Neural cell (in vitro differentiated cells): ENCODE measurements around the gene REG1A. TPM values are rescaled to one million over a fixed set of nuclear protein-coding genes. Genes with fewer than 3 reads are reported as not detected.

ENCODE experiments used
- H2AFZ ChIP-seq: fragments of 200-600, 300-800 bp; sonication (generic), shearing (Covaris generic); 2 replicates; pipeline ENCODE4 v1.6.0; 2014; ENCODE audit warnings: low read depth, mild to moderate bottlenecking, antibody characterized with exemption, low read length, moderate library complexity
- H3F3A ChIP-seq: fragments of 200-600 bp; shearing (Covaris generic); 2 replicates; pipeline ENCODE4 v1.6.1; 2016; ENCODE audit warnings: mild to moderate bottlenecking, moderate library complexity, mixed read lengths, antibody characterized with exemption, low read length; ENCODE audit not compliant: insufficient read depth, poor library complexity, severe bottlenecking
- H3K27ac ChIP-seq: fragments of 200-600, 300-800 bp; sonication (generic), shearing (Covaris generic); 2 replicates; pipeline ENCODE4 v1.5.1; 2014; ENCODE audit warnings: mild to moderate bottlenecking, low read length, moderate library complexity
- H3K27me3 ChIP-seq: fragments of 300-800, 200-600 bp; sonication (generic), shearing (Covaris generic); 2 replicates; pipeline ENCODE4 v1.6.0; 2014; ENCODE audit warnings: mild to moderate bottlenecking, low read depth, low read length, moderate library complexity; ENCODE audit not compliant: insufficient read depth
- H3K36me3 ChIP-seq: fragments of 300-800, 200-600 bp; sonication (generic), shearing (Covaris generic); 2 replicates; pipeline ENCODE4 v1.5.1; 2014; ENCODE audit warnings: mild to moderate bottlenecking, antibody characterized with exemption, low read length, moderate library complexity; ENCODE audit not compliant: insufficient read depth
- H3K4me2 ChIP-seq: fragments of 300-800, 200-600 bp; sonication (generic), shearing (Covaris generic); 2 replicates; pipeline ENCODE4 v1.6.0; 2014; ENCODE audit warnings: mild to moderate bottlenecking, low read length
- H3K4me3 ChIP-seq: fragments of 300-800, 200-600 bp; sonication (generic), shearing (Covaris generic); 2 replicates; pipeline ENCODE4 v1.5.1; 2014; ENCODE audit warnings: mild to moderate bottlenecking, low read length, moderate library complexity
- H3K79me2 ChIP-seq: fragments of 200-600 bp; shearing (Covaris generic); replicated peaks from 2 replicates; pipeline ENCODE4 v1.6.0; 2014; ENCODE audit warnings: mild to moderate bottlenecking, low read length, moderate library complexity; ENCODE audit not compliant: insufficient read depth
- H3K9ac ChIP-seq: fragments of 300-800, 200-600 bp; sonication (generic), shearing (Covaris generic); 2 replicates; pipeline ENCODE4 v1.6.1; 2016; ENCODE audit warnings: mild to moderate bottlenecking, low read length, mixed read lengths
- H3K9me2 ChIP-seq: fragments of 200-600 bp; shearing (Covaris generic); 2 replicates; pipeline ENCODE4 v1.6.1; 2016; ENCODE audit warnings: mild to moderate bottlenecking, low read length, mixed read lengths; ENCODE audit not compliant: insufficient read depth
- H3K9me3 ChIP-seq: fragments of 200-600, 300-800 bp; sonication (generic), shearing (Covaris generic); 2 replicates; pipeline ENCODE4 v1.6.1; 2016; ENCODE audit warnings: mild to moderate bottlenecking, mixed run types, low read length, moderate library complexity, mixed read lengths
- H4K20me1 ChIP-seq: fragments of 200-600 bp; shearing (Covaris generic); 2 replicates; pipeline ENCODE4 v1.6.1; 2016; ENCODE audit warnings: mild to moderate bottlenecking, mixed run types; ENCODE audit not compliant: insufficient read depth
- CTCF ChIP-seq: fragments of 450-650 bp; IDR thresholded peaks from 2 replicates; pipeline ENCODE4 v1.5.1; 2014; ENCODE audit warnings: antibody characterized with exemption, mild to moderate bottlenecking, moderate library complexity; ENCODE audit not compliant: poor library complexity, severe bottlenecking
- EP300 ChIP-seq: fragments of 450-650 bp; conservative IDR thresholded peaks from 2 replicates; pipeline ENCODE4 v1.6.1; 2014; ENCODE audit warnings: antibody characterized with exemption, mild to moderate bottlenecking, moderate library complexity; ENCODE audit not compliant: poor library complexity, severe bottlenecking
- EZH2 ChIP-seq: fragments of 200-600, 300-800 bp; shearing (Covaris generic), sonication (generic); IDR thresholded peaks from 2 replicates; pipeline ENCODE4 v1.6.1; 2014; ENCODE audit warnings: antibody characterized with exemption, low read length, borderline replicate concordance, mild to moderate bottlenecking; ENCODE audit not compliant: insufficient read depth, poor library complexity, severe bottlenecking
- MXI1 ChIP-seq: fragments of 450-650 bp; conservative IDR thresholded peaks from 2 replicates; pipeline ENCODE4 v1.6.1; 2014; ENCODE audit warnings: antibody characterized with exemption, mild to moderate bottlenecking; ENCODE audit not compliant: poor library complexity, severe bottlenecking
- POLR2AphosphoS5 ChIP-seq: IDR thresholded peaks from 2 replicates; pipeline ENCODE4 v1.6.1; 2012
- RAD21 ChIP-seq: fragments of 450-650 bp; conservative IDR thresholded peaks from 2 replicates; pipeline ENCODE4 v1.6.1; 2014; ENCODE audit warnings: antibody characterized with exemption, mild to moderate bottlenecking, moderate library complexity
- REST ChIP-seq: IDR thresholded peaks from 2 replicates; pipeline ENCODE4 v1.6.1; 2012; ENCODE audit warnings: borderline replicate concordance
- SMC3 ChIP-seq: fragments of 450-650 bp; conservative IDR thresholded peaks from 2 replicates; pipeline ENCODE4 v1.6.1; 2014; ENCODE audit warnings: antibody characterized with exemption, mild to moderate bottlenecking, moderate library complexity; ENCODE audit not compliant: poor library complexity
- TAF1 ChIP-seq: IDR thresholded peaks from 2 replicates; pipeline ENCODE4 v1.6.1; 2012; ENCODE audit warnings: low read depth
- polyA plus RNA-seq: library from polyadenylated mRNA; depleted of rRNA; stranded (reverse); fragments of >200 nt; gene quantifications from 2 replicates; pipeline ENCODE4 v1.2.3, GENCODE V29; 2014

REG1A gene
- polyA plus RNA-seq, 1 donor from 2014 or later = not detected

GRCh38 chr2:79105259-79105658 lies 15.0 kb upstream of the REG1A start:
- Histone ChIP-seq H3K4me2 (no peak overlapping the region), H2AFZ (no peak overlapping the region), H3K36me3 (no peaks in the 10 kb centered on the region), H3F3A (no peaks in the 10 kb centered on the region), H3K9ac (no peak overlapping the region), H3K27me3 (no peaks in the 10 kb centered on the region), H3K9me3 (no peaks in the 10 kb centered on the region), H3K4me3 (no peak overlapping the region), H3K9me2 (no peaks in the 10 kb centered on the region), H4K20me1 (no peaks in the 10 kb centered on the region), H3K27ac (no peak overlapping the region), H3K79me2 (no peaks in the 10 kb centered on the region)
- TF ChIP-seq EZH2 = no peak
- TF ChIP-seq POLR2AphosphoS5 = no peak
- TF ChIP-seq SMC3 = no peak
- no peak for TF ChIP-seq EP300
- no peak for TF ChIP-seq CTCF
- TF ChIP-seq TAF1 = no peak
- TF ChIP-seq RAD21 = no peak
- no peak for TF ChIP-seq MXI1
- TF ChIP-seq REST = no peak

- H3K9ac ChIP-seq = no peak overlapping the region
- no peak overlapping the region for H2AFZ ChIP-seq
- no peaks in the 10 kb centered on the region for H3K9me3 ChIP-seq
- no peaks in the 10 kb centered on the region for H3K27me3 ChIP-seq
- no peaks in the 10 kb centered on the region for H3K36me3 ChIP-seq
- no peaks in the 10 kb centered on the region for H3K9me2 ChIP-seq
- TF ChIP-seq EZH2 (no peak), CTCF (no peak), EP300 (no peak), REST (no peak), POLR2AphosphoS5 (no peak), MXI1 (no peak), RAD21 (no peak), SMC3 (no peak), TAF1 (no peak)
- H3F3A ChIP-seq = no peaks in the 10 kb centered on the region
- no peak overlapping the region for H3K4me3 ChIP-seq
- H3K4me2 ChIP-seq = no peak overlapping the region
- H4K20me1 ChIP-seq = no peaks in the 10 kb centered on the region
- no peaks in the 10 kb centered on the region for H3K79me2 ChIP-seq
- H3K27ac ChIP-seq = no peak overlapping the region
Measured at GRCh38 chr2:79112269-79112668, 8.0 kb upstream of the REG1A start.
